Fibroblast of lung (primary cell): ENCODE results near the gene NR2F1-AS1. TPM values are rescaled to one million over a fixed set of nuclear protein-coding genes. Genes with fewer than 3 reads are reported as not detected.

Experiments
- DNase-seq, 2 donors: peaks; one replicate each; pipeline versions ENCODE4 v3.0.0 to v3.0.0-alpha.2; 2010; ENCODE audit warnings: low read depth in 2 of 2
- H2AFZ ChIP-seq: 2 replicates; pipeline ENCODE4 v1.5.1; 2012; ENCODE audit warnings: low read length, control low read depth, inconsistent platforms
- H3K27ac ChIP-seq: 2 replicates; pipeline ENCODE4 v1.5.1; 2011; ENCODE audit warnings: low read length, control low read depth; ENCODE audit not compliant: insufficient read depth
- H3K27me3 ChIP-seq: 2 replicates; pipeline ENCODE4 v1.5.1; 2011; ENCODE audit warnings: mild to moderate bottlenecking, low read length; ENCODE audit not compliant: control insufficient read depth, insufficient read depth
- H3K36me3 ChIP-seq: 2 replicates; pipeline ENCODE4 v1.5.1; 2011; ENCODE audit warnings: low read length; ENCODE audit not compliant: control insufficient read depth, insufficient read depth
- H3K4me1 ChIP-seq: 2 replicates; pipeline ENCODE4 v1.5.1; 2011; ENCODE audit warnings: low read length; ENCODE audit not compliant: control insufficient read depth, insufficient read depth; ENCODE audit errors: extremely low read depth
- H3K4me2 ChIP-seq: 2 replicates; pipeline ENCODE4 v1.5.1; 2011; ENCODE audit warnings: low read length, control low read depth; ENCODE audit not compliant: insufficient read depth; ENCODE audit errors: extremely low read depth
- H3K4me3 ChIP-seq, 4 experiments: fragments of 200-600 bp in 1 of 4; sonication (generic) in 1 of 4; replicated peaks in 1 of 4; 2 replicates each; pipeline ENCODE4 v1.5.1; 2011 to 2016; ENCODE audit warnings: low read length in 4 of 4, low read depth in 3 of 4, mild to moderate bottlenecking in 3 of 4, control low read depth in 2 of 4, inconsistent platforms in 1 of 4, mixed read lengths in 1 of 4; ENCODE audit not compliant: insufficient read depth in 1 of 4; ENCODE audit errors: control extremely low read depth in 1 of 4
- H3K79me2 ChIP-seq: 2 replicates; pipeline ENCODE4 v1.5.1; 2012; ENCODE audit warnings: mild to moderate bottlenecking, low read length, inconsistent platforms; ENCODE audit not compliant: control insufficient read depth, insufficient read depth
- H3K9ac ChIP-seq: 2 replicates; pipeline ENCODE4 v1.5.1; 2011; ENCODE audit warnings: mild to moderate bottlenecking, low read length, control low read depth; ENCODE audit not compliant: insufficient read depth
- H3K9me3 ChIP-seq: 2 replicates; pipeline ENCODE4 v1.5.1; 2012; ENCODE audit warnings: low read depth, low read length; ENCODE audit not compliant: control insufficient read depth, insufficient read depth
- H4K20me1 ChIP-seq: 2 replicates; pipeline ENCODE4 v1.5.1; 2011; ENCODE audit warnings: low read length; ENCODE audit not compliant: control insufficient read depth, insufficient read depth; ENCODE audit errors: extremely low read depth
- CTCF ChIP-seq, 2 donors: IDR thresholded peaks in 1 of 2; conservative IDR thresholded peaks in 1 of 2; 1 replicate in 1 of 2; 2 replicates in 1 of 2; pipeline ENCODE4 v1.5.1; 2011 to 2012; ENCODE audit warnings: low read length in 2 of 2, control low read depth in 1 of 2, inconsistent platforms in 1 of 2, low read depth in 1 of 2, mild to moderate bottlenecking in 1 of 2
- EZH2 ChIP-seq: IDR thresholded peaks from 2 replicates; pipeline ENCODE4 v1.5.1; 2012; ENCODE audit warnings: low read length, control low read depth, mild to moderate bottlenecking; ENCODE audit errors: missing control alignments
- polyA plus RNA-seq, 2 donors: library from polyadenylated mRNA; depleted of rRNA in 1 of 2; stranded (reverse) in 1 of 2; unstranded in 1 of 2; fragments of >200 nt; gene quantifications; 2 replicates each; pipeline ENCODE4 v1.2.1, GENCODE V29; 2011 to 2012; ENCODE audit warnings: missing spikeins in 1 of 2
- total RNA-seq: library from RNA; depleted of rRNA; stranded (reverse); fragments of >200 nt; gene quantifications from 2 replicates; pipeline ENCODE4 v1.2.1, GENCODE V29; 2014

The NR2F1-AS1 gene
- total and polyA plus RNA-seq, 2 donors (not counting 1 experiment from before 2014, with no cell fraction given), result 29.6 to 44.6 TPM

GRCh38 chr5:93454896-93455295, 126.1 kb downstream of the NR2F1-AS1 start:
- Histone ChIP-seq H3K4me3 (no peak overlapping the region), H3K27me3 (no peaks in the 10 kb centered on the region), H3K4me1 (no peaks in the 10 kb centered on the region), H3K79me2 (no peaks in the 10 kb centered on the region), H4K20me1 (no peaks in the 10 kb centered on the region), H3K9me3 (no peaks in the 10 kb centered on the region), H2AFZ (no peak overlapping the region), H3K36me3 (no peaks in the 10 kb centered on the region), H3K9ac (no peak overlapping the region), H3K27ac (no peak overlapping the region), H3K4me2 (no peak overlapping the region)
- TF ChIP-seq CTCF (conservative IDR thresholded peaks at IDR 0.05 in 1 of 2, IDR thresholded peaks at IDR 0.05 in 1 of 2; ENCODE audit: low read depth in 1 of 2, low read length in 2 of 2) (no peak), EZH2 (no peak)
- DNase-seq, result peak in 1 of 2 donors; percentile 58

GRCh38 chr5:93452255-93452654, 128.8 kb downstream of the NR2F1-AS1 start:
- no peak overlapping the region for H3K27ac ChIP-seq
- H3K4me1 ChIP-seq, result no peaks in the 10 kb centered on the region
- no peak for DNase-seq
- H2AFZ ChIP-seq, result peak overlapping the region; percentile 17
- no peak overlapping the region for H3K4me3 ChIP-seq
- TF ChIP-seq EZH2 (no peak), CTCF (conservative IDR thresholded peaks at IDR 0.05 in 1 of 2, IDR thresholded peaks at IDR 0.05 in 1 of 2; ENCODE audit: low read depth in 1 of 2, low read length in 2 of 2) (no peak)
- no peak overlapping the region for H3K9ac ChIP-seq
- no peaks in the 10 kb centered on the region for H3K79me2 ChIP-seq
- no peaks in the 10 kb centered on the region for H3K27me3 ChIP-seq
- no peaks in the 10 kb centered on the region for H3K36me3 ChIP-seq
- no peaks in the 10 kb centered on the region for H4K20me1 ChIP-seq
- no peaks in the 10 kb centered on the region for H3K9me3 ChIP-seq
- H3K4me2 ChIP-seq, result peak overlapping the region; percentile 63

- Histone ChIP-seq H3K79me2 (no peaks in the 10 kb centered on the region), H2AFZ (no peak overlapping the region), H3K4me1 (no peaks in the 10 kb centered on the region), H3K4me3 (no peak overlapping the region), H3K27me3 (no peaks in the 10 kb centered on the region), H3K27ac (no peak overlapping the region), H3K9me3 (no peaks in the 10 kb centered on the region), H3K9ac (no peak overlapping the region), H3K4me2 (no peak overlapping the region), H3K36me3 (no peaks in the 10 kb centered on the region), H4K20me1 (no peaks in the 10 kb centered on the region)
- no peak for TF ChIP-seq CTCF (conservative IDR thresholded peaks at IDR 0.05 in 1 of 2, IDR thresholded peaks at IDR 0.05 in 1 of 2; ENCODE audit: low read depth in 1 of 2, low read length in 2 of 2)
- no peak for TF ChIP-seq EZH2
- no peak for DNase-seq
These were observed 142.9 kb downstream of the NR2F1-AS1 start for GRCh38 chr5:93438124-93438523.
